ENCODE results near the gene C1QA. TPM values are rescaled to one million over a fixed set of nuclear protein-coding genes. Genes with fewer than 3 reads are reported as not detected.

Gene C1QA
- polyA plus RNA-seq, 1 donor (not counting 4 experiments of a cell fraction or from before 2014, with no cell fraction given) = not detected

DNA sequence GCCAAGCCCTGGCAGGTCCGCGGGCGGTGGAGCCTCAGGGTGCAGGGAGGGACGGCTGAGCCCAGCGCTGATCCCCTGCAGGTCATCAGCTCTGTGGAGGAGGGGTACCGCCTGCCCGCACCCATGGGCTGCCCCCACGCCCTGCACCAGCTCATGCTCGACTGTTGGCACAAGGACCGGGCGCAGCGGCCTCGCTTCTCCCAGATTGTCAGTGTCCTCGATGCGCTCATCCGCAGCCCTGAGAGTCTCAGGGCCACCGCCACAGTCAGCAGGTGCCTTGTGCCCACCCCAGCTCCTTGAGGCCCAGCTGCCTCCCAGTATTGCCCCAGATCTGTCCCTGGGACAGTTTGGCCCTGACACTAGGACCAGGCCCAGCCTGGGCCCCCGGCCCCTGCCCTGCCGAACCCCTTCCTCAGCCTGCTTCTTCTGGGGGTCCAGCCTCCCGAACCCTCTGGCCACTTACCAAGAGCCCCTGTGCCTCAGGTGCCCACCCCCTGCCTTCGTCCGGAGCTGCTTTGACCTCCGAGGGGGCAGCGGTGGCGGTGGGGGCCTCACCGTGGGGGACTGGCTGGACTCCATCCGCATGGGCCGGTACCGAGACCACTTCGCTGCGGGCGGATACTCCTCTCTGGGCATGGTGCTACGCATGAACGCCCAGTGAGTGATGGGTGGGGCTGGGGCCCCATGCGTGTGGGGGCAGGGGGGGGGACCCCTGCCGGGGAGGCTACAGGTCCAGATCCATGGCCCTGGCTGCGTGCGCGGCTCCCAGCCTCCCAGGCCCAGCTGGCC is 35.4 kb upstream of the C1QA start:
- no peak overlapping the region for H3K4me2 ChIP-seq (ENCODE audit: control insufficient read depth, extremely low read depth, insufficient read depth, low read depth, low read length)
- peaks cover 22% of the 10 kb centered on the region for H3K27me3 ChIP-seq (ENCODE audit: control insufficient read depth, extremely low read depth, insufficient read depth, low read length)
- H2AFZ ChIP-seq (ENCODE audit: control insufficient read depth, low read length) = no peak overlapping the region
- TF ChIP-seq EZH2 (IDR thresholded peaks at IDR 0.05; ENCODE audit: low read length) = no peak
- TF ChIP-seq, protein P1, sequence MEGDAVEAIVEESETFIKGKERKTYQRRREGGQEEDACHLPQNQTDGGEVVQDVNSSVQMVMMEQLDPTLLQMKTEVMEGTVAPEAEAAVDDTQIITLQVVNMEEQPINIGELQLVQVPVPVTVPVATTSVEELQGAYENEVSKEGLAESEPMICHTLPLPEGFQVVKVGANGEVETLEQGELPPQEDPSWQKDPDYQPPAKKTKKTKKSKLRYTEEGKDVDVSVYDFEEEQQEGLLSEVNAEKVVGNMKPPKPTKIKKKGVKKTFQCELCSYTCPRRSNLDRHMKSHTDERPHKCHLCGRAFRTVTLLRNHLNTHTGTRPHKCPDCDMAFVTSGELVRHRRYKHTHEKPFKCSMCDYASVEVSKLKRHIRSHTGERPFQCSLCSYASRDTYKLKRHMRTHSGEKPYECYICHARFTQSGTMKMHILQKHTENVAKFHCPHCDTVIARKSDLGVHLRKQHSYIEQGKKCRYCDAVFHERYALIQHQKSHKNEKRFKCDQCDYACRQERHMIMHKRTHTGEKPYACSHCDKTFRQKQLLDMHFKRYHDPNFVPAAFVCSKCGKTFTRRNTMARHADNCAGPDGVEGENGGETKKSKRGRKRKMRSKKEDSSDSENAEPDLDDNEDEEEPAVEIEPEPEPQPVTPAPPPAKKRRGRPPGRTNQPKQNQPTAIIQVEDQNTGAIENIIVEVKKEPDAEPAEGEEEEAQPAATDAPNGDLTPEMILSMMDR (optimal IDR thresholded peaks at IDR 0.05 in 1 of 3, IDR thresholded peaks at IDR 0.05 in 1 of 3, conservative IDR thresholded peaks at IDR 0.05 in 1 of 3; ENCODE audit: extremely low read depth in 1 of 3, insufficient read depth in 2 of 3, low read length in 3 of 3) = no peak
- no peaks in the 10 kb centered on the region for H3K79me2 ChIP-seq (ENCODE audit: control insufficient read depth, insufficient read depth, low read length)
- H3K4me3 ChIP-seq (ENCODE audit: control insufficient read depth in 2 of 3, extremely low read depth in 1 of 3, insufficient read depth in 2 of 3, low read depth in 1 of 3, low read length in 3 of 3) = no peak overlapping the region
- H3K9me3 ChIP-seq (ENCODE audit: control insufficient read depth, low read depth, low read length) = no peaks in the 10 kb centered on the region
- H3K4me1 ChIP-seq (ENCODE audit: control insufficient read depth, extremely low read depth, insufficient read depth, low read length) = no peaks in the 10 kb centered on the region
- H3K27ac ChIP-seq (ENCODE audit: control insufficient read depth, insufficient read depth, low read length) = no peak overlapping the region
- H3K36me3 ChIP-seq (ENCODE audit: control insufficient read depth in 2 of 2, extremely low read depth in 1 of 2, insufficient read depth in 2 of 2, low read length in 2 of 2) = no peaks in the 10 kb centered on the region
- H3K9ac ChIP-seq (ENCODE audit: control insufficient read depth, extremely low read depth, insufficient read depth, low read length) = no peak overlapping the region
- H4K20me1 ChIP-seq (ENCODE audit: control insufficient read depth, extremely low read depth, insufficient read depth, low read length) = no peaks in the 10 kb centered on the region
- no peak for DNase-seq (ENCODE audit: low read depth, low spot score)
- dilution Hi-C loops (cut with MboI; ENCODE audit: extremely low pct_ligation_motif_present, low sequenced_read_pairs) = no loop called here
- no peaks in the 10 kb centered on the region for H3K9me1 ChIP-seq (ENCODE audit: control insufficient read depth, extremely low read depth, insufficient read depth, low read length)
- FAIRE-seq = no peak

DNA sequence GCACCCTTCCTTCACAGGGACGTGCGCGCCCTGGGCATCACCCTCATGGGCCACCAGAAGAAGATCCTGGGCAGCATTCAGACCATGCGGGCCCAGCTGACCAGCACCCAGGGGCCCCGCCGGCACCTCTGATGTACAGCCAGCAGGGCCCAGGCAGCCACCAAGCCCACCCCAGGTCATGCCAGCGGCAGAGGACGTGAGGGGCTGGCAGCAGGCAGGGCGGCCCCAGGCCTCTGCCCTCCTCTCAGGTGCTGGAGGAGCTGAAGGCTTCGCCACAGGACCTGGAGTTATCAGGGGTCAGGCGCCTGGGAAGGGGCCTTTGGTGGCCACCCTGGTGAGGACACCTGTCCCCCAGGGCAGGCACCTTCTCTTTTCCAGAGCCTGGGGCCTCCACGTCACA is 34.8 kb upstream of the C1QA start:
- no peak overlapping the region for H3K9ac ChIP-seq (ENCODE audit: control insufficient read depth, extremely low read depth, insufficient read depth, low read length)
- dilution Hi-C loops (cut with MboI; ENCODE audit: extremely low pct_ligation_motif_present, low sequenced_read_pairs) = no loop called here
- DNase-seq (ENCODE audit: low read depth, low spot score) = no peak
- H3K36me3 ChIP-seq (ENCODE audit: control insufficient read depth in 2 of 2, extremely low read depth in 1 of 2, insufficient read depth in 2 of 2, low read length in 2 of 2) = no peaks in the 10 kb centered on the region
- H3K4me2 ChIP-seq (ENCODE audit: control insufficient read depth, extremely low read depth, insufficient read depth, low read depth, low read length) = no peak overlapping the region
- no peaks in the 10 kb centered on the region for H4K20me1 ChIP-seq (ENCODE audit: control insufficient read depth, extremely low read depth, insufficient read depth, low read length)
- H3K4me3 ChIP-seq (ENCODE audit: control insufficient read depth in 2 of 3, extremely low read depth in 1 of 3, insufficient read depth in 2 of 3, low read depth in 1 of 3, low read length in 3 of 3) = no peak overlapping the region
- no peak for TF ChIP-seq EZH2 (IDR thresholded peaks at IDR 0.05; ENCODE audit: low read length)
- no peaks in the 10 kb centered on the region for H3K4me1 ChIP-seq (ENCODE audit: control insufficient read depth, extremely low read depth, insufficient read depth, low read length)
- H3K27ac ChIP-seq (ENCODE audit: control insufficient read depth, insufficient read depth, low read length) = no peak overlapping the region
- H3K79me2 ChIP-seq (ENCODE audit: control insufficient read depth, insufficient read depth, low read length) = no peaks in the 10 kb centered on the region
- no peaks in the 10 kb centered on the region for H3K9me1 ChIP-seq (ENCODE audit: control insufficient read depth, extremely low read depth, insufficient read depth, low read length)
- FAIRE-seq = no peak
- H3K27me3 ChIP-seq (ENCODE audit: control insufficient read depth, extremely low read depth, insufficient read depth, low read length) = peaks cover 24% of the 10 kb centered on the region
- H3K9me3 ChIP-seq (ENCODE audit: control insufficient read depth, low read depth, low read length) = no peaks in the 10 kb centered on the region
- no peak overlapping the region for H2AFZ ChIP-seq (ENCODE audit: control insufficient read depth, low read length)

Data from keratinocyte (primary cell).